Lower leg skin (tissue), 3 donors: ENCODE measurements around the gene ARHGDIB.

Source experiments
- CTCF ChIP-seq, 3 donors: fragments of 450-650 bp; IDR thresholded peaks; one replicate each; pipeline ENCODE4 v1.5.1; 2016; ENCODE audit warnings: antibody characterized with exemption in 3 of 3, mild to moderate bottlenecking in 3 of 3, moderate library complexity in 2 of 3
- POLR2A ChIP-seq, 2 donors: fragments of 450-650 bp; IDR thresholded peaks; one replicate each; pipeline ENCODE4 v1.6.1; 2016 to 2017; ENCODE audit warnings: antibody characterized with exemption in 2 of 2, mild to moderate bottlenecking in 1 of 2, moderate library complexity in 1 of 2

DNA sequence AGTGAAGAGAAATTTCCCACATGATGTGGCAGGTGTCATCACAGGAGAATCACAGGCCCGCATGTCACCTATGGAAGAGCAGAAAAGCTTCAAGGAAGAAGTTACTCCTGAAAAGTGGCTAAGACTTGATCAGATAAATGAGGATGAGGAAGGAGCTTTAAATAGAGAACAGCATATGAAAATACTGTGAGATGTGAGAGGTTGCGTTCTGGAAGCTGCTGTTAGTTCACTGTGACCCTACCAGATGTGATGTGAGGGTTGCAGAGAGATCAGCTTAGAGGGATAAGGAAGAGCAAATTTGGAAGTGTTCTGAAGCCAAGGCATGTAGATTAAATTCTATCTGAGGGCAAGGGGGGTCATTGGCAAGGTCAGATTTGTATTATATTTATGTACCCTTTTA, 40.2 kb downstream of the ARHGDIB start:
- no peak for TF ChIP-seq CTCF (IDR thresholded peaks at IDR 0.05)
- no peak for TF ChIP-seq POLR2A (IDR thresholded peaks at IDR 0.05)
